SK-N-MC (cell line): ENCODE results near the gene EBF4.

Experiments
- DNase-seq: peaks from one replicate; pipeline ENCODE4 v3.0.0-alpha.2; 2011; ENCODE audit warnings: low read depth, low spot score
- H3K27ac ChIP-seq: fragments of 200-600 bp; sonication (generic); 2 replicates; pipeline ENCODE4 v1.5.1; 2016; ENCODE audit warnings: mixed run types
- H3K36me3 ChIP-seq: fragments of 200-600 bp; sonication (generic); 2 replicates; pipeline ENCODE4 v1.6.1; 2017; ENCODE audit warnings: antibody characterized with exemption, low read length, mixed read lengths; ENCODE audit not compliant: insufficient read depth
- H3K4me3 ChIP-seq: fragments of 200-600 bp; sonication (generic); 2 replicates; pipeline ENCODE4 v1.5.1; 2016
- H3K9ac ChIP-seq: fragments of 200-600 bp; sonication (generic); 2 replicates; pipeline ENCODE4 v1.8.0; 2017; ENCODE audit warnings: mixed run types, mixed read lengths; ENCODE audit not compliant: insufficient read length
- H3K9me3 ChIP-seq: fragments of 200-600 bp; sonication (generic); 2 replicates; pipeline ENCODE4 v1.6.1; 2017; ENCODE audit warnings: low read depth, mild to moderate bottlenecking, antibody characterized with exemption, low read length, moderate library complexity, mixed read lengths
- EZH2 ChIP-seq: fragments of 200-600 bp; sonication (generic); IDR thresholded peaks from one replicate; pipeline ENCODE4 v1.6.1; 2017; ENCODE audit warnings: antibody characterized with exemption
- FOXP2 ChIP-seq: optimal IDR thresholded peaks from 2 replicates; pipeline ENCODE3; 2011; ENCODE audit warnings: mild to moderate bottlenecking, moderate library complexity; ENCODE audit not compliant: insufficient read depth; ENCODE audit errors: extremely low read length, control extremely low read depth
- POLR2AphosphoS5 ChIP-seq: IDR thresholded peaks from 2 replicates; pipeline ENCODE4 v1.6.1; 2012; ENCODE audit warnings: mild to moderate bottlenecking, low read depth, low read length, borderline replicate concordance

The EBF4 gene

GRCh38 chr20:2771631-2772080 lies 79.1 kb downstream of the EBF4 start:
- DNase-seq: no peak

GRCh38 chr20:2773812-2774211 lies 81.2 kb downstream of the EBF4 start:
- Histone ChIP-seq H3K36me3 (no peaks in the 10 kb centered on the region), H3K4me3 (no peak overlapping the region), H3K9me3 (no peaks in the 10 kb centered on the region), H3K9ac (no peak overlapping the region), H3K27ac (no peak overlapping the region)
- DNase-seq: no peak
- TF ChIP-seq FOXP2: no peak
- TF ChIP-seq POLR2AphosphoS5: no peak
- no peak for TF ChIP-seq EZH2

More at GRCh38 chr20:2771631-2772080, 79.1 kb downstream of the EBF4 start:
- Histone ChIP-seq H3K9me3 (no peaks in the 10 kb centered on the region), H3K9ac (no peak overlapping the region), H3K4me3 (no peak overlapping the region), H3K27ac (no peak overlapping the region), H3K36me3 (no peaks in the 10 kb centered on the region)
- TF ChIP-seq POLR2AphosphoS5 (no peak), FOXP2 (no peak), EZH2 (no peak)

- Histone ChIP-seq H3K9me3 (no peaks in the 10 kb centered on the region), H3K9ac (no peak overlapping the region), H3K27ac (no peak overlapping the region), H3K4me3 (no peak overlapping the region), H3K36me3 (no peaks in the 10 kb centered on the region)
- TF ChIP-seq EZH2: no peak
- no peak for TF ChIP-seq FOXP2
- no peak for TF ChIP-seq POLR2AphosphoS5
- DNase-seq: no peak
Observed at GRCh38 chr20:2775139-2775538, 82.6 kb downstream of the EBF4 start.

- no peaks in the 10 kb centered on the region for H3K36me3 ChIP-seq
- H3K9me3 ChIP-seq: no peaks in the 10 kb centered on the region
- H3K9ac ChIP-seq: no peak overlapping the region
- H3K27ac ChIP-seq: no peak overlapping the region
- TF ChIP-seq EZH2 (no peak), POLR2AphosphoS5 (no peak)
- H3K4me3 ChIP-seq: no peak overlapping the region
- DNase-seq: no peak
Observed at GRCh38 chr20:2778602-2779321, 86.2 kb downstream of the EBF4 start.

GRCh38 chr20:2780948-2781347 lies 88.4 kb downstream of the EBF4 start:
- TF ChIP-seq FOXP2: no peak
- TF ChIP-seq EZH2: no peak
- no peak for TF ChIP-seq POLR2AphosphoS5
- H3K27ac ChIP-seq: no peak overlapping the region
- no peak overlapping the region for H3K9ac ChIP-seq
- no peak overlapping the region for H3K4me3 ChIP-seq
- no peaks in the 10 kb centered on the region for H3K9me3 ChIP-seq
- H3K36me3 ChIP-seq: no peaks in the 10 kb centered on the region
- no peak for DNase-seq

GRCh38 chr20:2783908-2784566 lies 91.5 kb downstream of the EBF4 start:
- DNase-seq: no peak
- TF ChIP-seq EZH2 (no peak), POLR2AphosphoS5 (no peak), FOXP2 (no peak)
- H3K4me3 ChIP-seq: no peak overlapping the region
- no peaks in the 10 kb centered on the region for H3K36me3 ChIP-seq
- H3K9me3 ChIP-seq: no peaks in the 10 kb centered on the region
- H3K9ac ChIP-seq: no peak overlapping the region
- no peak overlapping the region for H3K27ac ChIP-seq

- Histone ChIP-seq H3K4me3 (no peak overlapping the region), H3K9me3 (no peaks in the 10 kb centered on the region), H3K9ac (no peak overlapping the region), H3K27ac (no peak overlapping the region), H3K36me3 (peaks cover 8% of the 10 kb centered on the region; the same call in 1 of the 2 replicates)
- TF ChIP-seq EZH2 (no peak), FOXP2 (no peak), POLR2AphosphoS5 (no peak)
- no peak for DNase-seq
Observed at GRCh38 chr20:2793471-2793870, 100.9 kb downstream of the EBF4 start.

- no peak for TF ChIP-seq FOXP2
- no peak for TF ChIP-seq EZH2
- TF ChIP-seq POLR2AphosphoS5: no peak
- H3K9ac ChIP-seq: no peak overlapping the region
- no peak overlapping the region for H3K27ac ChIP-seq
- peaks cover 8% of the 10 kb centered on the region; the same call in 1 of the 2 replicates for H3K36me3 ChIP-seq
- H3K9me3 ChIP-seq: no peaks in the 10 kb centered on the region
- no peak overlapping the region for H3K4me3 ChIP-seq
- no peak for DNase-seq
Observed at GRCh38 chr20:2794202-2794748, 101.7 kb downstream of the EBF4 start.
